Subcutaneous adipose tissue (tissue), 4 donors: ENCODE data around the gene EML2. TPM values are rescaled to one million over a fixed set of nuclear protein-coding genes. Genes with fewer than 3 reads are reported as not detected.

Experiments
- total RNA-seq, 4 donors: library from RNA; depleted of rRNA; stranded (reverse); fragments of >200 nt; gene quantifications; one replicate each; pipeline ENCODE4 v1.1.0, GENCODE V29; 2016
- TF ChIP-seq, protein P1 (sequence below): fragments of 450-650 bp; IDR thresholded peaks from one replicate; pipeline ENCODE4 v1.5.1; 2016; ENCODE audit warnings: low read depth, mild to moderate bottlenecking, control low read depth, antibody characterized with exemption, moderate library complexity

Gene EML2
- total RNA-seq, 4 donors from 2014 or later = 5.4 to 32.6 (median 20.7) TPM

DNA sequence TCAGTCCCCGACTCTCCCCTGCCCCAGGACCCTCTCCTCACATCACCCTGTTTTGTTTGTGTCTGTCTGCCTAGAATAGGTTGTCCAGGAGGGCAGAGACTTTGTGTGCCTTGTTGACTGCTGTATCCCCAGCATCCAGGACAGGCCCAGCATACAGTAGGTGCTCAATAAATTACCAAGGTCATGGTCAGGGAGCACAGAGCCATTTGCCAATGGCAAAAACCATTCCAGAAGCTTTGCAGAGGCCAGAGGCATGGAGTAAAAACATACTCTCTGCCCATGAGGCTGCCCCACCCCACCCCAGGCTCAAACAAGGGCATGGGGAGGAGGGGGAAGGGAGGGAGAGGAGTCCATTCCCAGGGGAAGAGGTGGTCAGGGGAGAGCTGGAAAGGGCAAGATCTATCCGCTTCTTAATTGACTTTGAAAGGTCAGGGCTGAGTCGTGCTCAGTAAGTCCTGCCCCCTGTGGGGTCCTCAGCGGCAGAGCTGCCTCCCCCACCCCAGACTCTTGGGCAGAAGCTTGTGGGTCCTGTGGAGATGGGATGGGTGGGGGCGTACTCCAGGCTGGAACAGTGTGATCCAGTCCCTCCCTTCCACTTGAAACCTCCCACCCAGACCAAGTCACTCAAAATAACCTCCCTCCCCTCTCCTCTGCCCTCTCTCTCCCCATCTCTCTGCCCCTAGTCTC lies 41.6 kb downstream of the EML2 start:
- TF ChIP-seq, protein P1, sequence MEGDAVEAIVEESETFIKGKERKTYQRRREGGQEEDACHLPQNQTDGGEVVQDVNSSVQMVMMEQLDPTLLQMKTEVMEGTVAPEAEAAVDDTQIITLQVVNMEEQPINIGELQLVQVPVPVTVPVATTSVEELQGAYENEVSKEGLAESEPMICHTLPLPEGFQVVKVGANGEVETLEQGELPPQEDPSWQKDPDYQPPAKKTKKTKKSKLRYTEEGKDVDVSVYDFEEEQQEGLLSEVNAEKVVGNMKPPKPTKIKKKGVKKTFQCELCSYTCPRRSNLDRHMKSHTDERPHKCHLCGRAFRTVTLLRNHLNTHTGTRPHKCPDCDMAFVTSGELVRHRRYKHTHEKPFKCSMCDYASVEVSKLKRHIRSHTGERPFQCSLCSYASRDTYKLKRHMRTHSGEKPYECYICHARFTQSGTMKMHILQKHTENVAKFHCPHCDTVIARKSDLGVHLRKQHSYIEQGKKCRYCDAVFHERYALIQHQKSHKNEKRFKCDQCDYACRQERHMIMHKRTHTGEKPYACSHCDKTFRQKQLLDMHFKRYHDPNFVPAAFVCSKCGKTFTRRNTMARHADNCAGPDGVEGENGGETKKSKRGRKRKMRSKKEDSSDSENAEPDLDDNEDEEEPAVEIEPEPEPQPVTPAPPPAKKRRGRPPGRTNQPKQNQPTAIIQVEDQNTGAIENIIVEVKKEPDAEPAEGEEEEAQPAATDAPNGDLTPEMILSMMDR = no peak

DNA sequence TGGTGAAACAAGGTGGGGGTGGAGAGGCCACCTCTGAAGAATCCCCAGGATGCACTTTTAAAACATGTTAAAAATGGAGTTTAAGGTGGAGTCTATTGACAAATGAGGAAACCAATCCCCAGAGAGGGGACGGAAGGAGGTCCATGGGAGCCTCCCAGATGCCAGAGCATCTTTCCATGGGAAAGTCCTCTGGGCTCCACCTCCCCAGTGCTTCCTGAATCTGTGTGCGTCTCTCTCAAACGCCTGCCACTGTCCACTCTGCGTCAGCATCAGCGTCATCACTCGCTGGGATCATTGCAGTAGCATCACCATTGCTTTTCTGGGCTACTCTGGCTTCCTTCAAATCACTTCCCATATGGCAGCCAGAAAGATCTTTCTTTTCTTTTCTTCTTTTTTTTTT lies 43.4 kb downstream of the EML2 start:
- TF ChIP-seq, protein P1 = no peak

DNA sequence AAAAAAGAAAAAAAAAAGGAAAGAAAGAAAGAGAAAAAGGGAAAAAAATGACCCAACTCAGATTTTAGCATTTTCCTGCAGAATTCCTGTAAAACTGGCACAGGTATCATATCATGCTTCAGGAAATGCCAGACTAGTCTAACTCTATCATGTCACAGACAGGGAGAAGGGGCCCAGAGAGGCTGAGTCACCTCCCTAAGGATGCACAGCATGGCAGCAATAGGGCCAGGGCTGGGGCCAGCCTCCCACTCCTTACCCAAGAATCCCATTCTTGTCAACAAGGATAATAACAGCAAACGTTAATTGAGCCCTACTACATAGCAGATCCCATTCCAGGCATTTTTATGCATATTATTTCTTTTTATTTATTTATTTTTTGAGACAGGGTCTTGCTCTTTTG lies 45.7 kb downstream of the EML2 start:
- TF ChIP-seq, protein P1 = no peak

DNA sequence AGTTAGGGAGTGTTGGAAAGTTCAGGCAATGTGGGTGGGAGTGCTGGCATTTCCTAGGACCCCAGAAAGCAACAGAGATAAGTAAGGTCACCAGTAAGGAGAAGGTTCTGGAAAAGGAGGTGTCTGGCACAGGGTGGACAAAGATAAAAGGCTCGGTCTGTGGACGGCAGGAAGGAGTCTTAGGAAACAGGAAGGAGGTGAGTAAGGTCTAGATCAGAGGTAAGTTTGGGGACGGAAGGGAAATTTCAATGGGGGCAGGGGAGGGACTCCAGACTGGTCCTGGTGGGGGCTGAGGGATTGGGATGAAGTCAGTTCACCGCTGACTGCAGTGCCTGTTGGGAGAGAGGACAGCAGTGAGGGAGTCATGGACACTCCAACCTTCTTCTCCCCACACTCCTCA lies 46.8 kb downstream of the EML2 start:
- TF ChIP-seq, protein P1 = no peak

DNA sequence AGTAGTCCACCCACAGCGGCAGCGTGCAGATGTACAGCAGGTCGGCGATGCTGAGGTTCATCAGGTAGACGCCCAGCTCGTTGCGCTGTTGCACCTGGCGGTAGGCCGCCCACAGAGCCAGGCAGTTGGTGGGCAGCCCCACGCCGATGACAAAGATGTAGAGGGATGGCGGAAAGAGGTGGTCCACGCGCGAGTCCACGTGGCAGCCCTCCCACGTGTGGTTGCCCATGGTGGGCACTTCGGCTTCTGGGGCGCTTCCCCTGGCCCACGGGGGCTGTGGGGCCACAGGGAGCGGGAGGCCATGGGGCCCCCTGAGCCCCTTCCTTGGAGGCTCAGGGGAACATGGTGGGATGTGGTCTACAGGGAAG lies 47.6 kb downstream of the EML2 start:
- TF ChIP-seq, protein P1 = no peak

DNA sequence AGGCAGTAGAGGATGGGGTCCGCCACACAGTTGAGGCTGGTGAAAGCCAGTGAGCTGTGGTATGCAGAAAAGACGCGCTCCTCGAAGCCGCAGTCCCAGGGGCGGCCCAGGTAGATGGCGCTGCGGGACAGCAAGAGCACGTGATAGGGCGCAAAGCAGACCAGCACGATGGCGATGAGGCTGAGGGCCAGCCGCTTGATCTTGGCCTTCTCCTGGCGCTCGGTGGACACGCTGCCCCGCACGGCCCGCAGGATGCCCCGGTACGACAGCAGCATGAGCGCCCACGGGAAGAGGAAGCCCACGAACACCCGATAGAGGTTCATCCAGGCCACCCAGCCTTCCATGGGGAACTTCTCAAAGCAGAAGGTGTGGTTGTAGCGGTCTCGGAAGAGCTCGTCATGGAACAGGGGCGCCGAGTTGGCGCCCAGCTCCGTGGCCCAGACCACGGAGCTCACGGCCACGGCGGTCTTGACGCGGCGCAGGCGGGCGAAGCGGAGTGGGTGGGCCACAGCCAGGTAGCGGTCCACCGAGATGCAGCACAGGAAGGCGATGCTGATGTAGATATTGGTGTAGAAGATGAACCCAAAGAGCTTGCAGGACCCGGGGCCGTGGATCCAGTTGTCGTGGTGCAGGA lies 48.1 kb downstream of the EML2 start:
- TF ChIP-seq, protein P1 = no peak

DNA sequence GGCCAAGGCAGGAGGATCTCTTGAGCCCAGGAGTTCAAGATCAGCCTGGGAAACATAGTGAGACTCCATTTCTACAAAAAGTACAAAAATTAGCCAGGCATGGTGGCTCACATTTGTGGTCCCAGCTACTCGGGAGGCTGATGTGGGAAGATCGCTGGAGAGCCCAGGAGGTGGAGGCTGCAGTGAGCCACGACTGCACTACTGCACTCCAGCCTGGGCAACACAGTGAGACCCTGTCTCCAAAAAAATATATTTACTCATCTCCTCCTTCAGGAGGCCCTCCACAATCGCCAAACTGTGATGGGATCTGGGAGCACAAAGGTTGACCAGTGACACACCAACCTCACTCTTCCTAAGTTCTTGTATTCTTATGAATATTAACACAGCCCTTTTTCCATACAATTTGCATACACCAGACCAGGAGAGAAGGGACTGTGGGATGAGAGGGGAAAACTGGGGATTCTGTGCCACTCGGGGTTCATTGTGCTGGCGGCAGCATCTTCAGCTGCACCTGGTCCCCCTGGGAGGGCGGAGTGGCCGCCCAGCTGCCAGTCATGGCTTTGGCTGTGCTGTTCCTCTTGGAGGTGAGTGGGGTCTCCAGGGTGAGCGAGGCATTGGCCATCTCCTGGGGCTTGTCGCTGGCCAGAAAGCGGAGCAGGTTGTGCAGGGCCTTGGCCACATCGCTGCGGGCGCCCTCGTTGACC lies 48.7 kb downstream of the EML2 start:
- TF ChIP-seq, protein P1 = no peak
